Parathyroid adenoma (tissue), 2 donors: ENCODE results near the gene USB1.

Source experiments
- H2AFZ ChIP-seq: fragments of 300-600 bp; sonication (generic); one replicate; pipeline ENCODE4 v1.7.0; 2017; ENCODE audit warnings: antibody characterized with exemption, mild to moderate bottlenecking
- H3K27ac ChIP-seq: fragments of 300-600 bp; sonication (generic); one replicate; pipeline ENCODE4 v1.7.0; 2017
- H3K27me3 ChIP-seq: fragments of 300-600 bp; sonication (generic); one replicate; pipeline ENCODE4 v1.7.0; 2017; ENCODE audit warnings: low read length; ENCODE audit not compliant: control insufficient read depth, insufficient read depth
- H3K36me3 ChIP-seq: fragments of 300-600 bp; sonication (generic); one replicate; pipeline ENCODE4 v1.7.0; 2017; ENCODE audit warnings: low read length; ENCODE audit not compliant: control insufficient read depth, insufficient read depth
- H3K4me1 ChIP-seq: fragments of 300-600 bp; sonication (generic); one replicate; pipeline ENCODE4 v1.7.0; 2017; ENCODE audit warnings: control low read depth
- H3K4me2 ChIP-seq: fragments of 300-600 bp; sonication (generic); one replicate; pipeline ENCODE4 v1.7.0; 2017; ENCODE audit warnings: low read length
- H3K4me3 ChIP-seq: fragments of 300-600 bp; sonication (generic); one replicate; pipeline ENCODE4 v1.7.0; 2017; ENCODE audit warnings: low read depth, low read length
- H3K79me2 ChIP-seq: fragments of 300-600 bp; sonication (generic); one replicate; pipeline ENCODE4 v1.7.0; 2017; ENCODE audit warnings: control low read depth
- H3K9ac ChIP-seq: fragments of 300-600 bp; sonication (generic); one replicate; pipeline ENCODE4 v1.7.0; 2017; ENCODE audit warnings: mild to moderate bottlenecking
- H3K9me3 ChIP-seq: fragments of 300-600 bp; sonication (generic); one replicate; pipeline ENCODE4 v1.7.0; 2017; ENCODE audit warnings: low read length; ENCODE audit not compliant: control insufficient read depth
- CTCF ChIP-seq: fragments of 300-600 bp; sonication (generic); IDR thresholded peaks from one replicate; pipeline ENCODE4 v1.7.0; 2017; ENCODE audit warnings: antibody characterized with exemption, mild to moderate bottlenecking
- donor health status: primary hyperparathyroidism.

USB1 gene

GRCh38 chr16:57985204-57986181 lies 15.7 kb upstream of the USB1 start:
- no peaks in the 10 kb centered on the region for H3K79me2 ChIP-seq
- H3K27me3 ChIP-seq, result no peaks in the 10 kb centered on the region
- H3K4me3 ChIP-seq, result no peak overlapping the region
- H3K4me1 ChIP-seq, result peaks cover 10% of the 10 kb centered on the region
- H3K9me3 ChIP-seq, result no peaks in the 10 kb centered on the region
- no peaks in the 10 kb centered on the region for H3K36me3 ChIP-seq
- H3K9ac ChIP-seq, result no peak overlapping the region
- peak overlapping the region; percentile 60 for H3K4me2 ChIP-seq
- no peak overlapping the region for H3K27ac ChIP-seq
- peak overlapping the region; percentile 92 for H2AFZ ChIP-seq
- no peak for TF ChIP-seq CTCF

- H3K4me2 ChIP-seq, result no peak overlapping the region
- no peaks in the 10 kb centered on the region for H3K27me3 ChIP-seq
- H3K9ac ChIP-seq, result no peak overlapping the region
- H2AFZ ChIP-seq, result no peak overlapping the region
- no peaks in the 10 kb centered on the region for H3K79me2 ChIP-seq
- H3K27ac ChIP-seq, result no peak overlapping the region
- H3K4me1 ChIP-seq, result peaks cover 10% of the 10 kb centered on the region
- H3K4me3 ChIP-seq, result no peak overlapping the region
- TF ChIP-seq CTCF, result no peak
- H3K36me3 ChIP-seq, result no peaks in the 10 kb centered on the region
- no peaks in the 10 kb centered on the region for H3K9me3 ChIP-seq
Measured at GRCh38 chr16:57986196-57986595, 15.0 kb upstream of the USB1 start.

GRCh38 chr16:57987441-57988177 lies 13.6 kb upstream of the USB1 start:
- Histone ChIP-seq H3K9ac (no peak overlapping the region), H3K27ac (no peak overlapping the region), H2AFZ (no peak overlapping the region), H3K79me2 (no peaks in the 10 kb centered on the region), H3K27me3 (no peaks in the 10 kb centered on the region), H3K9me3 (no peaks in the 10 kb centered on the region), H3K36me3 (no peaks in the 10 kb centered on the region), H3K4me3 (no peak overlapping the region), H3K4me2 (no peak overlapping the region), H3K4me1 (peaks cover 5% of the 10 kb centered on the region)
- no peak for TF ChIP-seq CTCF

DNA sequence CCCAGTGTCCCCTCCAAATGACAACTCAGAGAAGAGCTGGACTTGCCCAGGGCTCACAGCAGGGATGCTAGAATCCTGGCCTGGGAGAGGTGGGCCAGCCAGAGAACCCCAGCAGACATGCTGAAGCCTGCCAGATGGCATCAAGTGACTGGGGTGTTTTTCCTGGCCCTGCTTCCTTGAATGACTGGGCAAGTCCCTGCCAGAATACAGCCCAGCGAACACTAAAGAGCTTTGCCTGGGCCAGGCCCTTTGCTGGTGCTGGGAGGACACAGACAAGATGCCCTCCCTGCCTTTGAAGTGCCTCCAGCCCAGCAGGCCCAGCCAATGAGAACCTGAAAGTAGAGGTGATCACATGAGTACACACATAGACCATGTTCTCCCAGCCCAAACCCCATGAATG lies 12.3 kb upstream of the USB1 start:
- Histone ChIP-seq H3K27ac (no peak overlapping the region), H3K4me3 (no peak overlapping the region), H3K9me3 (no peaks in the 10 kb centered on the region), H3K36me3 (no peaks in the 10 kb centered on the region), H2AFZ (no peak overlapping the region), H3K79me2 (no peaks in the 10 kb centered on the region), H3K27me3 (no peaks in the 10 kb centered on the region), H3K9ac (no peak overlapping the region), H3K4me1 (peaks cover 5% of the 10 kb centered on the region), H3K4me2 (no peak overlapping the region)
- no peak for TF ChIP-seq CTCF
